Adrenal gland (tissue), 12 donors: ENCODE results near the gene ATP9A. TPM values are rescaled to one million over a fixed set of nuclear protein-coding genes. Genes with fewer than 3 reads are reported as not detected.

ENCODE experiments used
- DNase-seq, 7 donors: peaks; one replicate each; pipeline ENCODE4 v3.0.0-alpha.2; 2019 to 2020
- H3K27ac ChIP-seq, 5 donors: fragments of 200-600 bp; sonication (generic) in 4 of 5; 1 replicate in 3 of 5; 2 replicates in 2 of 5; pipeline versions ENCODE4 v1.5.1 to v1.8.0; 2016 to 2020; ENCODE audit warnings: mild to moderate bottlenecking in 1 of 5
- H3K27me3 ChIP-seq: fragments of 200-600 bp; 2 replicates; pipeline ENCODE4 v1.8.0; 2021
- H3K36me3 ChIP-seq, 2 donors: fragments of 200-600 bp; replicated peaks in 1 of 2; 1 replicate in 1 of 2; 2 replicates in 1 of 2; pipeline versions ENCODE4 v1.5.1 to v1.8.0; 2018 to 2022
- H3K4me1 ChIP-seq, 2 donors: fragments of 200-600 bp; replicated peaks in 1 of 2; 1 replicate in 1 of 2; 2 replicates in 1 of 2; pipeline versions ENCODE4 v1.5.1 to v1.8.0; 2018 to 2021
- H3K4me3 ChIP-seq, 4 donors: fragments of 200-600 bp; sonication (generic) in 3 of 4; one replicate each; pipeline ENCODE4 v1.5.1; 2016 to 2018
- H3K9me3 ChIP-seq, 3 donors: fragments of 200-600 bp; sonication (generic) in 1 of 3; replicated peaks in 1 of 3; 1 replicate in 2 of 3; 2 replicates in 1 of 3; pipeline versions ENCODE4 v1.5.1 to v1.8.0; 2016 to 2021
- CTCF ChIP-seq, 6 experiments: fragments of 450-650 bp in 4 of 6; fragments of 200-600 bp in 2 of 6; sonication (generic) in 1 of 6; IDR thresholded peaks; 1 replicate in 5 of 6; 2 replicates in 1 of 6; pipeline versions ENCODE4 v1.5.1 to v1.8.0; 2016 to 2021; ENCODE audit warnings: antibody characterized with exemption in 6 of 6, mild to moderate bottlenecking in 2 of 6, moderate library complexity in 1 of 6
- POLR2A ChIP-seq, 2 donors: fragments of 450-650 bp; IDR thresholded peaks; one replicate each; pipeline ENCODE4 v1.6.1; 2017; ENCODE audit warnings: antibody characterized with exemption in 2 of 2, mild to moderate bottlenecking in 2 of 2, moderate library complexity in 1 of 2
- WGBS, 4 donors: extraction: QIAGEN DNeasy Blood & Tissue Kit in 2 of 4; methylation state at CpG; one replicate each; pipeline versions ENCODE4 v1.1.5 to v1.1.7; 2013 to 2017; 5-methylcytosine and 5-hydroxymethylcytosine counted together
- intact Hi-C, 2 donors: fragments of 100-400 bp; cut with DNase I; formaldehyde crosslinking; loops; one replicate each; pipeline versions ENCODE4 v1.14.1 to v1.15.0; 2022 to 2023
- polyA plus RNA-seq, 3 donors: library from polyadenylated mRNA; stranded (reverse); fragments of 200-250 nt in 2 of 3; fragments of 350-450 nt in 1 of 3; fragmentation: Illumina TruSeq in 1 of 3; extraction: RNeasy Lipid Tissue Mini Kit (QIAGEN cat#74804) in 1 of 3; gene quantifications; one replicate each; pipeline ENCODE4 v1.2.3, GENCODE V29; 2013 to 2014
- total RNA-seq, 9 donors: library from RNA; depleted of rRNA in 4 of 9; stranded (reverse); fragments of >200 nt in 4 of 9; fragments of 120-200 nt in 1 of 9; fragmentation: NEBNext Ultra II Directional in 1 of 9; extraction: Animal tissue kit (Norgen Biotek cat#: 25700) in 1 of 9; gene quantifications; one replicate each; pipeline versions ENCODE4 v1.1.0 to v1.2.4, GENCODE V29; 2013 to 2023
- donor health status: healthy with polysubstance abuse.
- donor health status: Bipolar disorder and iron deficiency.
- donor health status: DM: yes; HTN: yes; CAD: no.
- donor health status: DM: no; HTN: no; CAD: no.
- donor health status: DM: no; HTN: no; CAD: no.
- donor health status: DM: yes; HTN: yes; CAD: no.

ATP9A gene
- total and polyA plus RNA-seq, 12 donors, result 3.7 to 34.5 (median 16.7) TPM

GRCh38 chr20:51565298-51566144 is 202.7 kb downstream of the ATP9A start:
- peak overlapping the region in 1 of 5 donors; percentile 20 for H3K27ac ChIP-seq
- intact Hi-C loops, result no loop called here

GRCh38 chr20:51563486-51564332 is 204.5 kb downstream of the ATP9A start:
- TF ChIP-seq POLR2A (IDR thresholded peaks at IDR 0.05) (peak in 1 of 2 donors; percentile 20), CTCF (IDR thresholded peaks at IDR 0.05) (no peak)
- DNase-seq, result peak; percentile 56 to 83 (median 71)
- 26 to 35% (median 33%) methylated on average over 11 to 15 of the region's 15 CpGs for WGBS, 4 donors
- Histone ChIP-seq H3K27me3 (peaks cover 23% of the 10 kb centered on the region), H3K4me1 (peaks cover 17 to 38% of the 10 kb centered on the region in 2 donors), H3K9me3 (no peaks in the 10 kb centered on the region), H3K4me3 (peak overlapping the region in 2 of 4 donors; percentile 21 to 47), H3K27ac (peak overlapping the region in 3 of 5 donors; percentile 18 to 80 (median 64)), H3K36me3 (no peaks in the 10 kb centered on the region)
- intact Hi-C loops, result no loop called here

More at GRCh38 chr20:51565298-51566144, 202.7 kb downstream of the ATP9A start:
- DNase-seq, result peak in 3 of 7 donors; percentile 21 to 55 (median 32)
- TF ChIP-seq POLR2A (IDR thresholded peaks at IDR 0.05), result no peak
- TF ChIP-seq CTCF (IDR thresholded peaks at IDR 0.05), result no peak
- WGBS, 4 donors, result 29 to 41% (median 38%) methylated on average over 13 to 14 of the region's 14 CpGs
- no peaks in the 10 kb centered on the region for H3K36me3 ChIP-seq
- H3K4me1 ChIP-seq, result peaks cover 17 to 35% of the 10 kb centered on the region in 2 donors
- H3K4me3 ChIP-seq, result no peak overlapping the region
- H3K9me3 ChIP-seq, result no peaks in the 10 kb centered on the region
- peaks cover 11% of the 10 kb centered on the region for H3K27me3 ChIP-seq

- Histone ChIP-seq H3K36me3 (no peaks in the 10 kb centered on the region), H3K4me1 (peaks cover 17 to 38% of the 10 kb centered on the region in 2 donors), H3K27ac (peak overlapping the region in 4 of 5 donors; percentile 41 to 80 (median 72)), H3K4me3 (peak overlapping the region in 2 of 4 donors; percentile 21 to 47), H3K27me3 (peaks cover 23% of the 10 kb centered on the region), H3K9me3 (no peaks in the 10 kb centered on the region)
- DNase-seq, result peak in 1 of 7 donors; percentile 30
- intact Hi-C loops, result no loop called here
- 0 to 6% (median 2%) methylated on average over 6 to 9 of the region's 9 CpGs for WGBS, 4 donors
- no peak for TF ChIP-seq POLR2A (IDR thresholded peaks at IDR 0.05)
- TF ChIP-seq CTCF (IDR thresholded peaks at IDR 0.05), result no peak
Measured at GRCh38 chr20:51563174-51563485, 205.1 kb downstream of the ATP9A start.
